GM18499 (cell line): ENCODE measurements around the gene UQCC2.

Experiments used
- ATAC-seq: cut with Tn5 transposase; IDR thresholded peaks from one replicate; pipeline ENCODE4 v1.9.1; 2021; ENCODE audit warnings: moderate number of reproducible peaks; ENCODE audit not compliant: insufficient read depth, unreplicated experiment

Gene UQCC2

DNA sequence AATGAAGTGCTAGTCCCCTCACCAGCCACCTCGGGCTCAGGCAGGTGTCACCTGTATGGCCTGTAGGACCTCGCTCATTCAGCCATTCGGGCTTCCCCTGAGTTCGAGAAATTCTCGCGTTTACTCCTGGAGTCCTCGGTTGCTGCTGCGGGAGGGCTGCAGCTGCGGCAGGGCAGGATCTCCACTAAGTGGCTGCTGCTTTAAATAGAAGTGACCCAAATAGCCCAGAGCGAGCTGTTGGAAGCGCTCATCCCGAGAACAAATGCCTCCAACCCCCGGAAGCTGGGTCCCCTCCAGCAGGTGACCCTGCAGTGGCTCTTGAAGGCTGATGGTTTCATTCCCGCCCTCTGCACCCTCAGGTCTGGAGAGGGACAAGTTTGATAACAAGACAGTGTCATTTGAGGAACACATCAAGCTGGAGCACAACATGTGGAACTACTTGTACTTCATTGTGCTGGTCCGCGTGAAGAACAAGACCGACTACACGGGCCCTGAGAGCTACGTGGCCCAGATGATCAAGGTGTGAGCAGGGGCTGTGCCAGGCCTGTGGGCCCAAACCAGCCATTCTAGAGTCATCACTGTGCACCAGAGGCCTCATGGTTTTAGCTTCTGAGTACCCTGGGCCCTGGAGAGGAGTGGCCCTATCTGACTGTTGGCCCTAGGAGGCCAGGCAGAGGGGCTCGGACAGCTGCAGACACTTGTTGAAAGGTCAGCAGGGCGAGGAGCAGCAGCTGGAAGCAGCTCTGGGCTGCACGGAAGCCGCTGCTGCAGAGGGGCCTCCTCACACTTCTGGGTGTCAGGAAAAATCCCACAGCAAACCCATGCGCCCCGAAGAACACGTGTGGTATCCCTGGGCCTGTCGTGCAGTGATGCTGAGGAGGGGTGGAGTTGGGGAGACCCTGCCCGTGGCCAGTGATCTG lies 18.1 kb downstream of the UQCC2 start:
- no peak for ATAC-seq

DNA sequence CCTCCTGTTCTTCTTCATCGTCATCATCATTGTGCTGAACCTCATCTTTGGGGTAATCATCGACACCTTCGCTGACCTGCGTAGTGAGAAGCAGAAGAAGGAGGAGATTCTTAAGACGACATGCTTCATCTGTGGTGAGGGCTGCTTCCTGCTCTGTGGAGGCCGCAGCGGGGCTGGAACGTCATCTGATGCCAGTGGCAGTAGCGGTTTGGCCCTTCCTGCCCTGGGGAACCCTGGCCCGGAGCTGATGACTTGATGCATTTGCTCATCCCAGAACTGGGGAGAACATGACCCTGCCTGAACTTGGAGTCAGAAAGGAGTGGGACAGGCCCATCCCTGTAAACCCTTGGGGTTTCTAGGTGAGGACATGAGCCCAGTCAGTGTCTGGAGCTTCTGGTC lies 18.7 kb downstream of the UQCC2 start:
- ATAC-seq, result no peak

DNA sequence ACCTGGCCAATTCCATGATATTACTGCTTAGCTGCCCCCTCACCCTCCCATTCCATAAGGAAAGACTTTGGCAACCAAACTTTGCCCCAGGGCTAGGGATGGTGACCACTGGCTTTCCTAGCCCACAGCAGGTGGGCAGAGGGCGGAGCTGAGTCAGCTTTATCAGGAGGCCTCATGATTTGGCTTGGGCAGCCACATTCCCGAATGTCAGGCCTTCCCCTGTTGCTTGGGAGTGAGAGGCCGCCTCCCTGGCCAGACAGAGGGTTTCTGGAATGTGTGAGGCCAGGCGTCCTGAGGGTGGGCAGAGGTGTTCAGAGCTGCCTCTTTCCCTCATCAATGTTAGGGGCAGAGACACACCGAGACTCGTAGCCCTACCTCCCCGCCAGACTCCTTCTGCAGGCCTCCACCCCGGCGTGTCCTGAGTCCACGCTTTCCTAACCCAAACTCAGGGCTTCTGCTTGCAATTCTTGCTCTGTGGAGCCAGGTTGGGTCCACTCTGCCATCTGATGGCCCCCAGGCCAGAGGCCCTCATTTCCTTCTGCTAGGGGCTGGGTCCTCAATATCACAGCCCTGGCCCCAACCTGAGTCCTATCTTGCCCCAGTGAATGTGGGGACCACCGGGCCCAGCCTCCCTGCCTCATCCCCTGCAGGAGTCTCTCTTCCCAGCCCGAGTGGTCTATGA lies 19.3 kb downstream of the UQCC2 start:
- ATAC-seq, result no peak

DNA sequence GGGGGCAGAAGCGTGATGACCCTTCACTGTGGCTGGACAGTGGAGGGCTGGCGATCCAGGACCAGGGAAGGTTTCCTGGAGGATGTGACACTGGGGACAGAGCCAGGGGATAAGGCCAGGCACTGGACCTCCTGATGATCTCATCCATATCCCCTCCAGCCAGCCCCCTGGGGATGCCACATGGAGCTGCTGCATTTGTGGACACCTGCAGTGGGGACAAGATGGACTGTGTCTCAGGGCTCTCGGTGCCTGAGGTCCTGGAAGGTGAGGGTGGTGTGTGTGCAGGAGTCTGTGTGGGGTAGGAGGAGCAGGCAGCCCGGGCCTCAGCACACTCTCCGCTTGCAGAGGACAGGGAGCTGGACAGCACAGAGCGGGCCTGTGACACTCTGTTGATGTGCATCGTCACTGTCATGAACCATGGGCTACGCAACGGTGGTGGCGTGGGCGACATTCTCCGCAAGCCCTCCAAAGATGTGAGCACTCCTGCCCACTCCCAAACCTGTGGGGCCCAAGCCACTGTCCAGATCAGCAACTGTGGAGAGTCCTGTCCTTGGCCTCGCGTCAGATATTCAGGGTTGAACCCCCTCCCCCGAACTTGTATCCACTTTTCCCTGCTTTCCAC lies 19.9 kb downstream of the UQCC2 start:
- no peak for ATAC-seq

DNA sequence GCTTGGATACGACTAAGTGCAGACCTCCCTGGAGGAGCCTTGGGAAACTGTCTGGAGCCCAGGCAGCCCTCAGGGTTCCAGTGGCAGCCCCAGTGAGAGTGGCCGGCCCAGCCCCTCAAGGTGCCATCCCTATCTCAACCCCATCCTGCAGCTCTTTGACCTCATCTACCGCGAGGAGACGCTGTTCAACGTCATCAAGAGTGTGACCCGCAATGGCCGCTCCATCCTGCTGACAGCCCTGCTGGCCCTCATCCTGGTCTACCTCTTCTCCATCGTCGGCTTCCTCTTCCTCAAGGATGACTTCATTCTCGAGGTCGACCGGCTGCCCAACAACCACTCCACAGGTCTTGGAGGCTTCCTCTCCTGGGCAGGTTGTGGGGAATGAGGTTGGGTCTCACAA lies 20.7 kb downstream of the UQCC2 start:
- ATAC-seq, result no peak

DNA sequence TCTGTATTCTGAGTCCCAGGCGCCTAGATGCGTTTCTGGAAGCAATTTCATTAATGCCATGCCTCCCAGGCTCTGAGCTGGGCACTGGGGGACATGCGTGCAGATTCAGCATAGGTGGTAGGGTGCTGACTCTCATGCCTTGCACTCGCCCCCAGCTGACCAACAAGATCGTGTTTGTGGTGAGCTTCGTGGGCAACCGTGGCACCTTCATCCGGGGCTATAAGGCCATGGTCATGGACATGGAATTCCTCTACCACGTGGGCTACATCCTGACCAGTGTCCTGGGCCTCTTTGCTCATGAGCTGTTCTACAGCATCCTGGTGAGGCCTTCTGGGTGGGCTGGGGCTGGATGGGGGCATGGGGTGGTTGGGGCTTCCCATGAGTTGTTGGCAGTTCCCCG lies 21.6 kb downstream of the UQCC2 start:
- no peak for ATAC-seq

DNA sequence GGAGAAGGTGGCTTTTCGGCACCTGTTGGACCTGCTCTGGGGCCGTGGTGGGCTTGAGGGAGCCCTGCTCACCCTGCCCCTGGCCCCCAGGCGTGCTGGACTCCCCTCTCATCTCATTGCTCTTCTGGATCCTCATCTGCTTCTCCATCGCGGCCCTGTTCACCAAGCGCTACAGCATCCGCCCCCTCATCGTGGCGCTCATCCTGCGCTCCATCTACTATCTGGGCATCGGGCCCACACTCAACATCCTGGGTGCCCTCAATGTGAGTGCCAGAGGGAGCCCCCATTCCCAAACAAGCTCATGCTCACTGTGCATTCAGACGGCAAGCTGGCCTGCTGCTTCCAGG lies 22.4 kb downstream of the UQCC2 start:
- no peak for ATAC-seq

DNA sequence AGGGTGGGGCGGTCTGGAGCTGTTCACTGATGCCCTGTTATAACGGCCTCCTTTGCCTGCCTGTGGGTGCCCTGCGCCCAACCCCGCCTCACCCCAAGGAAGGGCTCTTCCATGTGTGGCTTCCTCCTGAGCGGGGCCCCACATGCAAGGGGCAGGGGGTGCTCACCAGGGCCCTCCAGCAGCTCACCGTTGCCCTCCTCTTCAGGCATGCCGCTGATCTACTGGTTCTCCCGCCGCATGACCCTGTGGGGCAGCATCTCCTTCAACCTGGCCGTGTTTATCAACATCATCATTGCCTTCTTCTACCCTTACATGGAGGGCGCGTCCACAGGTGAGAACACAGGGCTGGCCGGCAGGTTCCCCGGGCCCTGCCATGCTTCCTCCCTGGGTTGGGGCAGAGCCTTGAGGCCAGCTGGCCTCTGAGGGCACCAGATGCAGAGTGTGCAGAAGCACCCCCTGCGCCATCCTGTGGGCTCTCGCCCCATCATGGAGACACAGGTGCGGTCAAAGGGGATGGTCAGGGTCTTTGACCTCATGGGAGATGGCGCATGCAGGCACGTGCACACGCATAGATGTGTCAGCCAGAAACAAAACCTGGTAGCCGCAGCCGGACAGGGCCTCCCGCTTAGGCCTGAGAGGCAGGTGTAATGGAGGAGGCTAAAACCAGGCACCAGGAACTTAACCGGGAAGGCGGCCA lies 22.9 kb downstream of the UQCC2 start:
- no peak for ATAC-seq

DNA sequence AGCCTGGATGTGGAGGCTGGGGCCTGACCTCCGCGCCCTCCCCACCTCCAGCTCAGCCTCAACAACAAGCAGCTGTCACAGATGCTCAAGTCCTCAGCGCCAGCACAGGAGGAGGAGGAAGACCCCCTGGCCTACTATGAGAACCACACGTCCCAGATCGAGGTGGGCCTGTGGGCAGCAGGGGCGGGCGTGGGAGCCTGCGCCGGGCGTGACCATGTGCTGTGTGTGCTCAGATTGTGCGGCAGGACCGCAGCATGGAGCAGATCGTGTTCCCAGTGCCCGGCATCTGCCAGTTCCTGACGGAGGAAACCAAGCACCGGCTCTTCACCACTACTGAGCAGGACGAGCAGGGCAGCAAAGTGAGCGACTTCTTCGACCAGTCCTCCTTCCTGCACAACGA lies 23.5 kb downstream of the UQCC2 start:
- no peak for ATAC-seq

DNA sequence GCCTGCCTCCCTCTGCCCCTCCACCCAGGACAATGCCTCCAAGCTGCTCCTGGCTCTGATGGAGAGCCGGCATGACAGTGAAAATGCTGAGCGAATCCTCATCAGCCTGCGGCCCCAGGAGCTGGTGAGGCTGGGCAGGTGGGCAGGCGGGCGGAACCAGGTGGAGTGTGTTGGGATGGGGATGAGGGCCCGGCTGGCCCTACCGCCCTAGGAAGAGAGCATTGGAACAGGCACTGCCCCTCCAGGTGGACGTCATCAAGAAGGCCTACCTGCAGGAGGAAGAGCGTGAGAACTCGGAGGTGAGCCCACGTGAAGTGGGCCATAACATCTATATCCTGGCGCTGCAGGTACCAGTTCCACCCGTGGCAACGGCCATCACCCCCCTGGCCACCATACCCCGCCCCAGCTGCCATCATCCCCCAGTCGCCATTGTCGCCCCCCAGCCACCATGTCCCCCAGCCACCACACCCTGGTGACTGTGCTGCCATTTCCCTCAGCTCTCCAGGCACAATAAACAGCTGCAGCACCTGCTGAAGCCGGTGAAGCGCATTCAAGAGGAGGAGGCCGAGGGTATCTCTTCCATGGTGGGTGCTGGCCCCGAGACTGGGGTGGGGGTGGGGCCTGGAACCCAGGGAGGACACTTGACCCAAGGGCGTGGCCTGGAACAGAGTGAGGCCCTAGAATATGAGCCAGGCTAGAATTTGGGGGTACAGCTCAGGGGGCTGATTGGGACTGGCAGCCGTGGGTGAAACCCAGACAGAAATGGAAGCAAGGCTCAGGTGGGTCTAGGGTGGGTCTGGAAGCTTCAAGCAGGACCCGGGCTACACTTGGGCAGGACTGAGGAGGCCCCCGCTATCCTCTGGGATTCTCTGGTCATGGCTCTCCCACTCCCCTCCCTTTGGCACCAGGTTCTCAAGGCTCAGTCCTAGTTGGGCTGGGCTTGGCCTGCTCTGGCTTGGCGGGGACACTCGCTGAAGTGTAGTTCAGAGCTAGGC lies 24.2 kb downstream of the UQCC2 start:
- no peak for ATAC-seq

DNA sequence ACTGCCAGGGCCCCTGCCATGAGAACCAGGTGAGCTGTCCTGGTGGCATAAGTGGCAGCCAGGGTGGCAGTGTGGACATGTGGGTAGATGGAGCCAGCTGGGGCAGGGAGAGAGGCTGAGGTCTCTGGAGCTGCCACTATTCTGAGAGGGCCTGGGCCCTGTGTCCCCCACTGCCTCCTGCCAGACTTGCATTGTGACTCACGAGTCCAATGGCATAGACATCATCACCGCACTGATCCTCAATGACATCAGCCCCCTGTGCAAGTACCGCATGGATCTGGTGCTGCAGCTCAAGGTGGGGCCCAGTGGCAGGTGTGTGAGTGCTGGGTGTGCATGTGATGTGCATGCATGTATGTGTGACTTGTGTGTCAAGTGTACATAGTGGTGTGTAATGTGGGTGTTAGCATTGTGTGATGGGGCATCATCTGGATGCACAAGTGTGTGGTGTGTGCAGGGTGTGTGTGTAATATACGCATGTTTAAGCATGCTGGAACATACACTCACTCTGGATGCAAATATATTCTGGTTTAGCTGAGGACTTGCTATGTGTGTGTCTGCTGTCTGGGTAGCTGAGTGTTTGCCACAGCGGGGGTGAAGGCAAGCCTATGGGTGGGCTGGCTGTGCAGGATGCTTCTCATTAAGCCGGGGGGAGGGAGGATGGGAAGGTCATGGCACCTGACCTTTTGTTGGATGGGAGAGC lies 25.1 kb downstream of the UQCC2 start:
- no peak for ATAC-seq

DNA sequence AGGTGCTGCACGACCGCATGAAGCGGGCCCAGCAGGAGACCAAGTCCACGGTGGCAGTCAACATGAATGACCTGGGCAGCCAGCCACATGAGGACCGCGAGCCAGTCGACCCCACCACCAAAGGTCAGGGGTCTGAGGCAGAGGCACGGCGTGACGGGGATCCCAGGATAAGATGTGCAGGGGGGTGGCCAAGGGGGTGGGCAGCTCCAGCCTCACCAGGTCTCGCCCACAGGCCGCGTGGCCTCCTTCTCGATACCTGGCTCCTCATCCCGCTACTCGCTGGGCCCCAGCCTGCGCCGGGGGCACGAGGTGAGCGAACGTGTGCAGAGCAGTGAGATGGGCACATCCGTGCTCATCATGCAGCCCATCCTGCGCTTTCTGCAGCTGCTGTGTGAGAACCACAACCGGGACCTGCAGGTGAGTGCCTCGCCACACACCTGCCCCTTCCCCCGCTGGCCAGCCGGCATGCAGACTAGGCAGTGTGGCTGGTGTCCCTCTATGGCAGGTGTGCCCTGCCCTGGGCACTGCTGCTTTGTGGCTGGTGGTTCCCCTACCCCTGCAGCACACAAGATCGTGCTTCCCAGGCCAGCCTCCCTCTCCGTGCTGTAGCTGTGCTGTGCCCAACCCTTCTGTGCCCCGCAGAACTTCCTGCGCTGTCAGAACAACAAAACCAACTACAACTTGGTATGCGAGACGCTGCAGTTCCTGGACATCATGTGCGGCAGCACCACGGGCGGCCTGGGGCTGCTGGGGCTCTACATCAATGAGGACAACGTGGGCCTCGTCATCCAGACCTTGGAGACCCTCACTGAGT lies 25.9 kb downstream of the UQCC2 start:
- ATAC-seq, result no peak

DNA sequence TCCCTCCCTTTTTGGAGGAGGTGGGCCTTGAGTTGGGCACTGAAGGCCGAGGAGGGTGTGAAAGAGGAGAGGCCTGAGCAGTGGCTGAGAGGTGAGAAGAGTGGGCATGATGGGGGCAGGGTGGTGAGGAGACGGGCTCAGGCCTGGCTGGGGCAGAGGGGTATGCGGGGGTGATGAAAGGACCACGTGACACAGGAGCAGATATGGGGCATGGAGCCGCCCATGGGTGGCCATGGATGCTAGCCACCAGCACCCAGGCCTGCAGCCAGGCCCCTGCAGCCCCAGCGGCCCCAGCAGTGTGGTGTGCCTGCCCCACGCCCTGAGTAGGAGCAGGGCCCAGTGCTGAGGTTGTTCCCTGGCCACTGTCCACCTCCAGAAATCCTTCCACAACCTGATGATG lies 26.5 kb downstream of the UQCC2 start:
- no peak for ATAC-seq

DNA sequence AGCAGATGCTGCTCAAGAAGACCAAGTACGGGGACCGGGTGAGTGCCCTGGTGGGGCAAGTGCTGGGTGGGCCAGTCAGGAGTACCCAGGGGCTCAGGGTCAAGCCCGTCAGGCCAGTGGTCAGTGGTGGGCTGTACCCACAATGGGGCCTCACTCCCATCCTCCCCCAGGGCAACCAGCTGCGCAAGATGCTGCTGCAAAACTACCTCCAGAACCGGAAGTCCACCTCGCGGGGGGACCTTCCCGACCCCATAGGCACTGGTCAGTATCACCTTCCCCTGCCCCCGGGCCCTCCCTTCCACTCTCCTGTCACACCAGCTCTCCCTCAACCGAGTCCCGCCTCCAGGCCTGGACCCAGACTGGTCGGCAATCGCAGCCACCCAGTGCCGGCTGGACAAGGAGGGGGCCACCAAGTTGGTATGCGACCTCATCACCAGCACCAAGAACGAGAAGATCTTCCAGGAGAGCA lies 27.0 kb downstream of the UQCC2 start:
- ATAC-seq, result no peak

DNA sequence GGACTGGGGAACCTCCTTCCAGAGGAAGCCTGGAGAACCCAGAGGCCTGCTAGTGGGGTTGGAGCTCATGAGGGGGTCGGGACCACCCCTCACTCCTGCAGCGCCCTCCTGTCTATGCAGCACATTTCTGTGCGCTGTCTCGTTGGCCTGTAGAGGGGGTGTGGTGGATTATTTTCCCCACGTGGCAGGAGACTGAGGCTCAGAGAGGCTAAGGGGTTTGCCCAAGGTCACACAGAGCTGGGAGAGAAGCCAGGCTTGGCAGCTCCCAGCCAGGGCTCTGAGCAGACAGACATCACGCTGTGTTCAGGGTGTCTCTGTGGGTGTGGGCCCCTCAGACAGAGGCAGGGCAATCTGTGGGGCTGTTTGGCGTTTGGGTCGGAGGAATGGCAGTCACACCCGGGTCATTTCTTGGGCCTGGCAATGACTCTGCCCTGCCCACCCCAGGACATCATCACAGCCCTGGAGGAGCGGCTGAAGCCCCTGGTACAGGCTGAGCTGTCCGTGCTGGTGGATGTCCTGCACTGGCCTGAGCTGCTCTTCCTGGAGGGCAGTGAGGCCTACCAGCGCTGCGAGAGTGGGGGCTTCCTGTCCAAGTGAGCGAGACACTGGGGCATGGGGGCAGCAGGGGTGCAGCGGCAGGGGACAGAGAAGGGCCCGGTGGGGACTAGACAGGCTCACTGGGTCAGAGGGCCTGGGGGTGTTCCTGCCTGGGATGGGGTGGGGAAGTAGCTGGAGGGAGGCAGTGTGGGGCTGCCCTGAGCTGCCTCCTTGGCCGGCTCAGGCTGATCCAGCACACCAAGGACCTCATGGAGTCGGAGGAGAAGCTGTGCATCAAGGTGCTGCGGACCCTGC lies 27.7 kb downstream of the UQCC2 start:
- ATAC-seq, result no peak

DNA sequence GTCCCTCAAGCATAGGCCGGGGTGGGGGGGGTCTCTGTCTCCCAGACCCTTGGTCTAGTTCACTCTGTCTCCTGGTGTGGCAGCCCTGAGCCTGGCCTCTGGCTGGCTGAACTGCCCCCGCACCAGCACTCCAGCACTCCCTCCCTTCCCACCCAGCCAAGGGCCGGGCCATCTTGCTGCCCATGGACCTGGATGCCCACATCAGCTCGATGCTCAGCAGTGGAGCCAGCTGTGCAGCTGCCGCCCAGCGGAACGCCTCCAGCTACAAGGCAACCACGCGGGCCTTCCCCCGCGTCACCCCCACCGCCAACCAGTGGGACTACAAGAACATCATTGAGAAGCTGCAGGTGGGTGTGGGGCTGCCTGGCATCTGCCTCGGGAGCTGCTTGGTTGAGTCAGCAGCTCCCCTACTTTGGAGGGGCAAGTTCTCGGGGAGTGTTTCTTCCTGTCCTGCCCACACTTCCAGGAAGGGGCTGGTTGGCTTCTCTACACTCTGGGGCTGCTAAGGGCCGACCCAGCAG lies 28.4 kb downstream of the UQCC2 start:
- ATAC-seq, result no peak

DNA sequence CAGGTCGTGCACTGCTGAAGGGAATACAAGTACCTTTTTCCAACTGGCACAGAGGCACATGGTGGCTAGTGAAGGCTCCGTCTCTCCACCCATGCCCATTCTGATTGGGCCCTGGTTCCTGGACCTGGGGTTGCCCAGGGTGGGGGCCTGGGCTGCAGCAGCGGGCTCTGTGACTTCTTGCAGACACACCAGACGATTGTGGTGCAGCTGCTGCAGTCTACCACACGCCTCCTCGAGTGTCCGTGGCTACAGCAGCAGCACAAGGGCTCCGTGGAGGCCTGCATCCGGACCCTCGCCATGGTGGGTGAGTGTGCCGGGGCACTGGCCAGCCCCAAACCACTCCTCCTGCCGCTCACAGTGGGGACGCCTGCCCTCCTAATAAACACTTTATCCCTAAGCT lies 29.2 kb downstream of the UQCC2 start:
- no peak for ATAC-seq
